ENCODE measurements around the gene SFXN1. TPM values are rescaled to one million over a fixed set of nuclear protein-coding genes. Genes with fewer than 3 reads are reported as not detected.

SFXN1 gene
- total RNA-seq, 4 donors from 2014 or later = 28.0 to 48.1 (median 36.0) TPM

- Histone ChIP-seq H3K27ac (no peak overlapping the region), H3K27me3 (no peaks in the 10 kb centered on the region), H3K9me3 (no peaks in the 10 kb centered on the region), H3K4me1 (peaks cover 0 to 6% of the 10 kb centered on the region in 2 donors), H3K36me3 (no peaks in the 10 kb centered on the region), H3K4me3 (replicated peaks in 1 of 3) (no peak overlapping the region)
- TF ChIP-seq CTCF (IDR thresholded peaks at IDR 0.05) = no peak
- no peak for TF ChIP-seq POLR2A (IDR thresholded peaks at IDR 0.05)
- WGBS, 2 donors = 45 to 50% methylated on average over 3 of the region's 3 CpGs
- no peak for DNase-seq
- intact Hi-C loops (cut with DNase I) = no loop called here
Observed at GRCh38 chr5:175465282-175465681, 13.1 kb upstream of the SFXN1 start.

- Histone ChIP-seq H3K36me3 (no peaks in the 10 kb centered on the region), H3K27me3 (no peaks in the 10 kb centered on the region), H3K4me1 (peaks cover 0 to 6% of the 10 kb centered on the region in 2 donors), H3K27ac (no peak overlapping the region), H3K4me3 (replicated peaks in 1 of 3) (no peak overlapping the region), H3K9me3 (no peaks in the 10 kb centered on the region)
- intact Hi-C loops (cut with DNase I) = no loop called here
- WGBS, 2 donors = 62 to 80% methylated on average over 5 of the region's 5 CpGs
- TF ChIP-seq POLR2A (IDR thresholded peaks at IDR 0.05) (no peak), CTCF (IDR thresholded peaks at IDR 0.05) (no peak)
- DNase-seq = no peak
Observed at GRCh38 chr5:175466700-175467318, 11.6 kb upstream of the SFXN1 start.

DNA sequence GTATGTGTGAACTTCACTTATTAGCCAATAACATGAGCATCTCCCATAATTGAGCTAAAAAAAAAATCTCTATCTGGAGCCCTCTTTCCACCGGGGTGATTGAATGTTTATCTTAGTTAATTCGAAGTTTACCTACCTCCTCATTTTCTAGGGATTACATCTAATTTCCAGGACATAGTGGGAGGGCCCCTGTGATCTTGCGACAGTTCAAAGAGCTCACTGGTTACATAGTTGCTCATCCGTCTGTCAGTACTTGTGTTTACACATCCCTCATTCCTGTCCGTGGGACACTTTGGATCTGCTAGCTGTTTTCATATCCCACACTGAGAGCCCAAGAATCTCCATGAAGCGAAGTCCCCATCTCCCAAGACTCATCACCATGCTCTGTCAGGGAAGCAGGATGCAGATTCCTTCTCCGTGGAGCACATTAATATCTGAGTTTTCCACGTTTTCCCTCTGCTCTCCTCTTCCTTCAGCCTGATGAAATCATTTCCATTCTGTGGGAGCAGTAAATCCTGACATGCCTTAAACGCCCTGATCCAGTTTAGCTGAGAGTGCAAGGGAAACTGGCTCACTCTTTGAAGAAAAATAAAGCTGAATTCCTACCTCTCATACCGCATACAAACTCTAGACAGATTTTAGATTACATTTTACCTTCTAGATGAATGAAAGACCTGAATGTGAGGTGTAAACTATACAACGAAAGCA lies 10.2 kb upstream of the SFXN1 start:
- 53 to 55% methylated on average over 11 of the region's 11 CpGs for WGBS, 2 donors

DNA sequence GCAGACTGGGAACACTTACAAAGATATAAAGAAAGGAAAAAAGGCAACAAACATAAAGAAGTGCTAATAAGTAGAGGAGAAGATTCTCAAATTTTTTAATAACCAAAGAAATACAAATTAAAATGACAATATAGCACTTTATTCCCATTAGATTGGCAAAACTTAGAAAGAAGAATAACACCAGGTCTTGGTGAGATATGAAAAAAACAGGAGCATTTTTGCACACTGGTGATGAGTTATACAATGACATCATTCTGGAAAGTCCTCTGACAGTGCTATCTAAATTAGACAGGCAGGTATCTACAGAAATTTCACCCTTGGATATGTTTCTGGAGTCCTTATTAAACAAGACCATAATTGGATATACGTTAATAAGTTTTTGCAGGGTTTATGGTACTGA lies 9.5 kb upstream of the SFXN1 start:
- intact Hi-C loops (cut with DNase I) = no loop called here
- no peak for DNase-seq
- Histone ChIP-seq H3K36me3 (no peaks in the 10 kb centered on the region), H3K9me3 (no peaks in the 10 kb centered on the region), H3K27me3 (no peaks in the 10 kb centered on the region), H3K4me1 (peaks cover 0 to under 1% of the 10 kb centered on the region in 2 donors), H3K27ac (no peak overlapping the region), H3K4me3 (replicated peaks in 1 of 3) (no peak overlapping the region)
- 95 to 97% methylated on average over 1 of the region's 1 CpG for WGBS, 2 donors
- TF ChIP-seq POLR2A (IDR thresholded peaks at IDR 0.05) (no peak), CTCF (IDR thresholded peaks at IDR 0.05) (no peak)

More for the DNA sequence above, 10.2 kb upstream of the SFXN1 start:
- Histone ChIP-seq H3K4me1 (peaks cover 0 to 6% of the 10 kb centered on the region in 2 donors), H3K9me3 (no peaks in the 10 kb centered on the region), H3K27me3 (no peaks in the 10 kb centered on the region), H3K4me3 (replicated peaks in 1 of 3) (no peak overlapping the region), H3K27ac (no peak overlapping the region), H3K36me3 (no peaks in the 10 kb centered on the region)
- no peak for TF ChIP-seq CTCF (IDR thresholded peaks at IDR 0.05)
- TF ChIP-seq POLR2A (IDR thresholded peaks at IDR 0.05) = no peak
- DNase-seq = no peak
- intact Hi-C loops (cut with DNase I) = no loop called here

- WGBS, 2 donors = 64 to 85% methylated on average over 3 of the region's 3 CpGs
- Histone ChIP-seq H3K36me3 (no peaks in the 10 kb centered on the region), H3K4me3 (replicated peaks in 1 of 3) (no peak overlapping the region), H3K9me3 (no peaks in the 10 kb centered on the region), H3K27ac (no peak overlapping the region), H3K27me3 (no peaks in the 10 kb centered on the region), H3K4me1 (no peaks in the 10 kb centered on the region)
- no peak for TF ChIP-seq POLR2A (IDR thresholded peaks at IDR 0.05)
- TF ChIP-seq CTCF (IDR thresholded peaks at IDR 0.05) = no peak
- DNase-seq = no peak
- intact Hi-C loops (cut with DNase I) = no loop called here
Observed at GRCh38 chr5:175469916-175470315, 8.4 kb upstream of the SFXN1 start.
